Stimulated activated CD8-positive, alpha-beta memory T cell treated with anti-CD3 and anti-CD28 coated beads, Interleukin-4, amount 100 ng/mL, for 24 hours (primary cell): ENCODE results near the gene CFD.
"Not testable (repeated sequence)": the region's sequence is repeated elsewhere in the genome, so short reads cannot be mapped to it uniquely, and the experiment has no call there.

Experiments
- DNase-seq: peaks from one replicate; pipeline ENCODE4 v3.0.0-alpha.2; 2020; ENCODE audit warnings: low read depth

The CFD gene

GRCh38 chr19:858868-859843 is at the start of gene CFD:
Gene CFD (plus strand): TSS chr19:859664. CDS start chr19:859690, 26 bp downstream.
- DNase-seq: no peak

DNA sequence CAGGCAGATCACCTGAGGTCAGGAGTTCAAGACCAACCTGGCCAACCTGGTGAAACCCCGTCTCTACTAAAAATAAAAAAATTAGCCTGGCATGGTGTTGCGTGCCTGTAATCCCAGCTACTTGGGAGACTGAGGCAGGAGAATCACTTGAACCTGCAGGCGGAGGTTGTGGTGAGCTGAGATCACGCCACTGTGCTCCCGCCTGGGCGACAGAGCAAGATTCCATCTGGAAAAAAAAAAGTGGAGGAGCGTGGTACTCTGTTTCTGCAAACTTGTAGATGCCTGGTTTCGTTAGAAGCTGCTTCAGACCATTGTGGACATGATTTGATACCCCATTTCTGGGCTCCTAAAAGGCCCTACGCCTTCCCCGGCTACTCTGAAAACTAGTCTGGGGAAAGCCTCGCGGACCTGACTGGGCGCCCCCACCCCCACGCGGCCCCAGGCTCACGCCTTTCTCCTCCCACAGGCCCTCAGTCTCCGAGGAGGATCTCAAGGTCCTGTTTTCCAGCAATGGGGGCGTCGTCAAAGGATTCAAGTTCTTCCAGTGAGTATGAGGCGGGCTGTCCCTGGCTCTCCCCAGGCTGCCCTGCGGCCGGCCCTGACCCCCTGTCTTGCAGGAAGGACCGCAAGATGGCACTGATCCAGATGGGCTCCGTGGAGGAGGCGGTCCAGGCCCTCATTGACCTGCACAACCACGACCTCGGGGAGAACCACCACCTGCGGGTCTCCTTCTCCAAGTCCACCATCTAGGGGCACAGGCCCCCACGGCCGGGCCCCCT is 49.2 kb upstream of the CFD start:
- DNase-seq: no peak

DNA sequence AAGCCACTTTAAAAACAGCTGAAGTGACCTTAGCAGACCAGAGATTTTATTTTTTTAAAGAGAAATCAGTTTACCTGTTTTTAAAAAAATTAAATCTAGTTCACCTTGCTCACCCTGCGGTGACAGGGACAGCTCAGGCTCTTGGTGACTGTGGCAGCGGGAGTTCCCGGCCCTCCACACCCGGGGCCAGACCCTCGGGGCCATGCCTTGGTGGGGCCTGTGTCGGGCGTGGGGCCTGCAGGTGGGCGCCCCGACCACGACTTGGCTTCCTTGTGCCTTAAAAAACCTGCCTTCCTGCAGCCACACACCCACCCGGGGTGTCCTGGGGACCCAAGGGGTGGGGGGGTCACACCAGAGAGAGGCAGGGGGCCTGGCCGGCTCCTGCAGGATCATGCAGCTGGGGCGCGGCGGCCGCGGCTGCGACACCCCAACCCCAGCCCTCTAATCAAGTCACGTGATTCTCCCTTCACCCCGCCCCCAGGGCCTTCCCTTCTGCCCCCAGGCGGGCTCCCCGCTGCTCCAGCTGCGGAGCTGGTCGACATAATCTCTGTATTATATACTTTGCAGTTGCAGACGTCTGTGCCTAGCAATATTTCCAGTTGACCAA is 48.5 kb upstream of the CFD start:
- no peak for DNase-seq

DNA sequence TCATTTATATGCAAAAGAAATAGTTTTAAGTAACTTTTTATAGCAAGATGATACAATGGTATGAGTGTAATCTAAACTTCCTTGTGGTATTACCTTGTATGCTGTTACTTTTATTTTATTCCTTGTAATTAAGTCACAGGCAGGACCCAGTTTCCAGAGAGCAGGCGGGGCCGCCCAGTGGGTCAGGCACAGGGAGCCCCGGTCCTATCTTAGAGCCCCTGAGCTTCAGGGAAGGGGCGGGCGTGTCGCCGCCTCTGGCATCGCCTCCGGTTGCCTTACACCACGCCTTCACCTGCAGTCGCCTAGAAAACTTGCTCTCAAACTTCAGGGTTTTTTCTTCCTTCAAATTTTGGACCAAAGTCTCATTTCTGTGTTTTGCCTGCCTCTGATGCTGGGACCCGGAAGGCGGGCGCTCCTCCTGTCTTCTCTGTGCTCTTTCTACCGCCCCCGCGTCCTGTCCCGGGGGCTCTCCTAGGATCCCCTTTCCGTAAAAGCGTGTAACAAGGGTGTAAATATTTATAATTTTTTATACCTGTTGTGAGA is 47.9 kb upstream of the CFD start:
- DNase-seq: no peak

DNA sequence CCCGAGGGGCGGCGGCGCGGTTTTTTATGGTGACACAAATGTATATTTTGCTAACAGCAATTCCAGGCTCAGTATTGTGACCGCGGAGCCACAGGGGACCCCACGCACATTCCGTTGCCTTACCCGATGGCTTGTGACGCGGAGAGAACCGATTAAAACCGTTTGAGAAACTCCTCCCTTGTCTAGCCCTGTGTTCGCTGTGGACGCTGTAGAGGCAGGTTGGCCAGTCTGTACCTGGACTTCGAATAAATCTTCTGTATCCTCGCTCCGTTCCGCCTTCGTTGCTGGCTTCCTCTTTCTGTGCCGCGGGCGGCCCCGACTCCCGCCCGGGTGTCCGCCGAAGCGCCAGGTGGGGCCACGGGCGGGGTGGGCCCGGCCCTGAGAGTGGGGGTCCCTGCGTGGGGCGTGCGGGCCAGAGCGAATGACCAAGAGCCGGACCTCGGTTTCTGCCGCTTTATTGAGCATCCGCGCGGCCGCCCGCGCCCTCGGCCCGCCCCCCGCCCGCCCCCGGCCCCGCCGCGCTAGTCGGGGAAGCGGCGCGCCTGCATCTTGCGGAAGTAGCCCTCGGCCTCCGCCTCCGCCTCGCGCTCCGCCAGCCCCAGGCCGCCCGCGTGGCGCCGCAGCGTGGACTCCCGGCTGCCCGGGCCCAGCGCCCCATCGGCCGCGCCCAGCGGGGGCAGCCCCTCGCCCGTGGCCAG is 47.3 kb upstream of the CFD start:
- DNase-seq: no peak

DNA sequence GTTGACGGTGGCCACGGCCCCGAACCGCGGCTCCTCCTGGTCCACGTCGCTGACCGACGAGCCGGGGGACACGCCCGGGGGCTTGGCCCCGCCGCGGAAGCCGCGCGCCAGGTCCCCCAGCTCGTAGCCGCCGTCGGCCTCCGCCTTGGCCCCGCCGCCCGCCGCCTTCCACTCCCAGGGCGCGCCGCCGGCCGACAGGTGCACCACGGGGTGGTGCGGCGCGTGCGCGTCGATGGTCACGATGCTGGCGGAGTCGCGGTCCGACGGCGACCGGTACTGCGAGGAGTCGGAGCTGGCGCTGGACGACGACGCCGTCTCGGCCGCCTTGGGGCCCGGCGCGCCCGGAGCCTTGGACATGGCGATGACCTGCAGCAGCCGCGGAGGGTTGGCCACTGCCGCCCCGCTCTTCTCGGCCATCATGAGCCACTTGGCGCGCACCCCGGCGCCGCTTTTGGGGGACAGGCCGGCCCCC is 46.7 kb upstream of the CFD start:
- no peak for DNase-seq

- no peak for DNase-seq
These were observed 46.0 kb upstream of the CFD start for GRCh38 chr19:813219-814151.

DNA sequence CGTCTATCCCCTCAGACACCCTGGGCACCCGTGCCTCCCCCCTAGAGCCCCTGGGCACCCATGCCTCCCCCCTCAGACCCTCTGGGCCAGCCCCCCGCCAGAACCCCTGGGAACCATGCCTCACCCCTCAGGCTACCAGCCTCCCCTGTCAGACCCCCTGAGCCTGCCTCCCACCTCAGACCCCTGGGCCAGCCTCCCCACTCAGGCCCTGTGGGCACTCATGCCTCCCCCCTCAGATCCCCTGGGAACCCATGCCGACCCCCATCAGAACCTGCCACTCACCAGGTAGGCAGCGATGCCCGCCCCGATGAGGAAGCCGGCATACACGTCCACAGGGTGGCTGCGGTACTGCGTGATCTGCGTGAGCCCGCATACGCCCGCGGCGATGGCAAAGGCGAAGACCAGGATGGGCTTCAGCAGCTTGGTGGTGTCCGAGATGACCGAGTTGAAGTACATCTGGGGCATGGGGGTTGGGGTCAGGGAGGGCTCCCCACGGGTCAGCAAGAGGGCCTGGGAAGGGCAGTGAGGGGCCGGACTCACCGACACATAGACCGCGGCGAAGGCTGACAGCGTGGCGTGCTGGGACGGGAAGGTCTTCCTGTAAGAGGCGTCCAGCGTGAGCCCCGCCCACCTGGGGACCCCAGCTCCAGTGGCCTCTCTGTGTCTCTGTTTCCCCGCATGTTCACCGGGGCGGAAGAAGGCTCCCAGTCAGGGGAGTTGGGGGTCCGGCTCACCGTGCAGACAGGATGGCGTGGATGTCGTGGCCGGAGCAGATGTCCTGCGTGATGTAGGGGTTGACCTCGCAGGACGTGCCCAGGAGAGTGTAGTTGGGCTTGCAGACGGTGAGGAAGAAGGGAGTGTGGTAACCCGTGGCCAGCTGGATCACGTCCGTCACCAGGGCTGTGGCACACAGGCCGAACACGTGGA is 45.0 kb upstream of the CFD start:
- DNase-seq: no peak

DNA sequence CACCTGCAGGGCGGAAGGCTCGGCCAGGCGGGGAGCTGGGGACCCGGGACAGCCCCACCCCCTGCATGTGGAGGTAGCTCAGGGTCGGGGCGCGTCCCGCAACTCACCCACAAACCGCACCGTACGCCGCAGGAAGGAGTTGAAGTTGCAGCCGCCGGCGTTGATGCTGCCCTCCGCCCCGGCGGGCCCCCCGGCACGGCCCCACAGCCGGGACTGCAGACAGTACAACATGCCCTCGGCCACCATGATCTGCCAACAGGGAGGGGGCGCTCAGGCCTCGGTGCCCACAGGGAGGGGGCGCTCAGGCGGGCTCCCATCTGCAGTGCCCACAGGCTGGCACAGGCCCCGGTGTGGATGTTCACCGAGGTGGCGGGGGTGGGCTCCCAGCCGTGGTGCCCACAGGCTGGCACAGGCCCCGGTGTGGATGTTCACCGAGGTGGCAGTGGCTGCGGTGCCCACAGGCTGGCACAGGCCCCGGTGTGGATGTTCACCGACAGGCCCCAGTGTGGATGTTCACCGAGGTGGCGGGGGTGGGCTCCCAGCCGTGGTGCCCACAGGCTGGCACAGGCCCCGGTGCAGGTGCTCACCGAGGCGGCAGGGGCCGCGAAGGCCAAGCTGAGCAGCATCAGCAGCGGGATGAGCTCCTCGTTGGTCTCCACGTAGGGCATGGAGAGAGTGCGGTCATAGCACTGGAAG is 44.2 kb upstream of the CFD start:
- no peak for DNase-seq

DNA sequence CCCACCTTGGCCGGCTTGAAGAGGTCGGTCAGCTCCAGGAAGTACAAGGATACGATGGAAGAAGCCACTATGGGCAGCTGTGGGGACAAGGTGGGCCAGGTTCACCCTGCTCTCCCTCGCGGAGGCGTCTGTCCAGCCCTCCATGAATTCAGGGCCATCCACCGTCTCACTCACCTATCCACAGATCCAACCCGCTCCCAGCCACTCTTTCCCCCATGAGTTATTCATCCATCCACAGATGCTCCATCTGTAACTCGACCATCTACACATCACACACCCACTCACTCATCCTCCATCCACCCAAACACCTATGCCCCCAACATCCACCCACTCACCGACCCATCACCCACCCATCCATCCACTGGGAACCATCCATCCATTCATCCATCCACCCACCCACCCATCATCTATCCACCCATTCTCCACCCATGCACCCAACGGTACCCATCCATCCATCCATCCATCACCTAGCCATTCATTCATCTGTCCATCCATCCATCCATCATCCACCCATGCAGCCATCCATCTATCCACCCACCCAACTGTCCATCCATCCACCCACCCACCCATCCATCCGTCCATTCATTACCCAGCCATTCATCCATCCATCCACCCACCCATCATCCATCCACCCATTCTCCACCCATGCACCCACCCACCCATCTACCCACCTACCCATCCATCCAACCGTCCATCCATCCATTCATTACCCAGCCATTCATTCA is 43.5 kb upstream of the CFD start:
- no peak for DNase-seq

GRCh38 chr19:816500-816857 is 43.0 kb upstream of the CFD start:
- DNase-seq: no peak

DNA sequence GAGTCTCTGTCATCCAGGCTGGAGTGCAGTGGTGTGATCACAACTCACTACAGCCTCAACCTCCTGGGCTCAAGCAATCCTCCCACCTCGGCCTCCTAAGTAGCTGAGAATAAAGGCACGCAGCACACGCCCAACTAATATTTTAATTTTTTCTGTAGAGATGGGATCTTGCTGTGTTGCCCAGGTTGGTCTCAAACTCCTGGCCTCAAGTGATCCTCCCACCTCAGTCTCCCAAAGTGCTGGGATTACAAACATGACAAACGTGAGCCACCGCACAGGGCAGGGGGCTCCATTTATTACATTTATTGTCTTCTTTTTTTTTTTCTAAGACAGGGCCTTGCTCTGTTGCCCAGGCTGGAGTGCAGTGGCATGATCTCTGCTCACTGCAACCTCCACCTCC is 39.3 kb upstream of the CFD start:
- not testable (repeated sequence) for DNase-seq

GRCh38 chr19:821231-821824 is 38.1 kb upstream of the CFD start:
- DNase-seq: no peak

DNA sequence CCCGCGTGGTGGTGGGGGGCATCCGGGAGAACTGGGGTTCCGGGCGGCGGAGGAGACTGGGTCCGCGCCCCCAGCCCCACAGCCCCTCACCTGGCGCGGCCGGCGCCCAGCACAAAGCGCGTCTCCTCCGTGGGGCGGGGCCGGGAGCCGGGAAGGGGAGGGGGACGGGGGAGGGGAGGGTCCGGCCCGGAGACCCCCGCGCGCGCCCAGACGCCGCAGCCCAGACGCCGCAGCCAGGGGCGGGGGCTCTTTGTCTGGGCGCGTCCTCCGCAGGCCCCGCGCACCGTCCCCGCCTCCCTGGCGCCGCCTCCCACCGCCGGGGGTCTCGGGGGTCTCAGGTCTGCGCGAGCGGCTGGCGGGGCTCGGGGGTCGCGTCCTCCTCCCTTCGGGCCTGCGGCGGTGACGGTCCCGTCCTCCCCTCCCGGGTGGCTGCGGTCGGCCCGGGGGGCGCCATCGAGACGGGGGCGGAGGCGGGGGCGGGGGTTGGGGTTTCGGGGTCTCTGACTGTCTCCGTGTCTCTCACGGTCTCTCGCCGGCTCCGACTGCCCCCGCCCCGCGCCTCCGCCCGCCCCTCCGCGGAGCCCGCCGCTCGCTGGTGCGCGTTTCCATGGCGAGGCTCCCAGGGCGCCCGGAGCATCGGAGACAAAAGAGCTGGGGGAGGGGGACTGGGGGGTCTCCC is 37.5 kb upstream of the CFD start, which contains the start of gene PLPPR3:
PLPPR3 (minus strand) TSS at position 131 of the 679 bp plus-strand sequence. CDS start 396 bp downstream, outside the sequence.
- DNase-seq: no peak

DNA sequence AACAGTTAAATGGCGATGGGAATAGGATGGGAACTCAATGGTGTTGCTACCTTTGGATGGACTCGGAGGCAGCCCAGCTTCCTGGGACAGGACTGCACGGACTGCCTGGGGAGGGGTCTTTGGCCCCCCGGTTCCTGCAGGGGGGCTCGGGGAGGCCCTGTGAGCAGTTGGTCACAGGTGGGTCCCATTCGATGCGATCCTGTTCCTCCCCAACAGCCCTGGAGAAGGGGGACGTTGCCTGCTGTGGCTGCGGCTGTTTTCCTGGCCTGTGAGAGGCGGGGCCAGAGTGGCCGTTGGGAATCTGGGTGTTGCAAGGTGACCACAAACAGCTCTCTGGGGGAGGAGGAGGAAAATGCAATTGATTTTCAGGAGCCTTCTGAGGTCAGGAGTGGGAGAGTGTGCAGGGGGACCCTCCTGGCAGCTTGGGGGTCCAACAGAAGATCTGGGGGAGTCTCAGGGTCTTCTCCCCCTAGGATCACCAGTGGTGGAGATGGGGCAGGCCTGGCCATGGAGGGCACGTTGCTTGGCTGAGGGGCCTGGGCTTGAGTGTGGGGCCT is 35.8 kb upstream of the CFD start:
- DNase-seq: no peak

GRCh38 chr19:824885-825284 is 34.6 kb upstream of the CFD start:
- DNase-seq: no peak
